DOHH2 (cell line): ENCODE results near the gene TNFAIP1.

Experiments
- H3F3A ChIP-seq: fragments of 200-600 bp; sonication (generic), shearing (Covaris generic); 2 replicates; pipeline ENCODE4 v1.6.0; 2016; ENCODE audit warnings: antibody characterized with exemption, mild to moderate bottlenecking; ENCODE audit not compliant: control insufficient read depth, insufficient read depth
- H3K27ac ChIP-seq: fragments of 200-600 bp; sonication (generic); 2 replicates; pipeline ENCODE4 v1.5.1; 2014; ENCODE audit warnings: low read depth, mild to moderate bottlenecking, low read length, moderate library complexity
- H3K27me3 ChIP-seq: fragments of 200-600 bp; sonication (generic); 2 replicates; pipeline ENCODE4 v1.6.1; 2014; ENCODE audit warnings: mild to moderate bottlenecking, low read length, mixed read lengths; ENCODE audit not compliant: control insufficient read depth
- H3K36me3 ChIP-seq: fragments of 200-600 bp; sonication (generic); 2 replicates; pipeline ENCODE4 v1.6.1; 2014; ENCODE audit warnings: mild to moderate bottlenecking, low read length, moderate library complexity, mixed read lengths; ENCODE audit not compliant: control insufficient read depth
- H3K4me1 ChIP-seq: fragments of 200-600 bp; sonication (generic); 2 replicates; pipeline ENCODE4 v1.6.1; 2014; ENCODE audit warnings: mild to moderate bottlenecking, low read length, mixed read lengths; ENCODE audit not compliant: control insufficient read depth
- H3K4me2 ChIP-seq: fragments of 200-600 bp; sonication (generic); 2 replicates; pipeline ENCODE4 v1.6.0; 2014; ENCODE audit warnings: mild to moderate bottlenecking, low read length, moderate library complexity
- H3K4me3 ChIP-seq: fragments of 200-600 bp; sonication (generic); 2 replicates; pipeline ENCODE4 v1.5.1; 2014; ENCODE audit warnings: mild to moderate bottlenecking, low read length, mixed read lengths
- H3K79me2 ChIP-seq: fragments of 200-600 bp; sonication (generic); 2 replicates; pipeline ENCODE4 v1.6.1; 2014; ENCODE audit warnings: mild to moderate bottlenecking, low read length, mixed read lengths; ENCODE audit not compliant: control insufficient read depth
- H3K9me2 ChIP-seq: fragments of 200-600 bp; sonication (generic); replicated peaks from 2 replicates; pipeline ENCODE4 v1.6.1; 2014; ENCODE audit warnings: mild to moderate bottlenecking, low read length, mixed read lengths; ENCODE audit not compliant: control insufficient read depth
- H3K9me3 ChIP-seq: fragments of 200-600 bp; sonication (generic); 2 replicates; pipeline ENCODE4 v1.6.1; 2014; ENCODE audit warnings: antibody characterized with exemption, low read length, mixed read lengths; ENCODE audit not compliant: control insufficient read depth, insufficient read depth
- H4K20me1 ChIP-seq: fragments of 200-600 bp; sonication (generic); 2 replicates; pipeline ENCODE4 v1.6.0; 2014; ENCODE audit warnings: low read depth, mild to moderate bottlenecking, antibody characterized with exemption, low read length, moderate library complexity; ENCODE audit not compliant: control insufficient read depth, insufficient read depth
- CTCF ChIP-seq: fragments of 200-600 bp; sonication (generic); IDR thresholded peaks from one replicate; pipeline ENCODE4 v1.5.1; 2014; ENCODE audit warnings: antibody characterized with exemption, mild to moderate bottlenecking, low read depth, low read length; ENCODE audit not compliant: poor library complexity, severe bottlenecking
- EZH2phosphoT487 ChIP-seq: fragments of 200-600 bp; sonication (generic); IDR thresholded peaks from 2 replicates; pipeline ENCODE4 v1.6.1; 2017; ENCODE audit warnings: borderline replicate concordance, mild to moderate bottlenecking, antibody characterized with exemption, low read length, moderate library complexity, mixed read lengths

The TNFAIP1 gene

GRCh38 chr17:28369684-28370034 is 34.1 kb downstream of the TNFAIP1 start:
- Histone ChIP-seq H3K27ac (no peak overlapping the region), H3K27me3 (no peaks in the 10 kb centered on the region), H3K4me1 (peaks cover 19% of the 10 kb centered on the region), H3K4me2 (no peak overlapping the region), H3K36me3 (no peaks in the 10 kb centered on the region), H3K79me2 (peaks cover 15% of the 10 kb centered on the region), H3K9me2 (no peaks in the 10 kb centered on the region), H3K4me3 (no peak overlapping the region), H3K9me3 (no peaks in the 10 kb centered on the region), H4K20me1 (no peaks in the 10 kb centered on the region), H3F3A (peaks cover 9% of the 10 kb centered on the region)
- TF ChIP-seq EZH2phosphoT487 (no peak), CTCF (no peak)

DNA sequence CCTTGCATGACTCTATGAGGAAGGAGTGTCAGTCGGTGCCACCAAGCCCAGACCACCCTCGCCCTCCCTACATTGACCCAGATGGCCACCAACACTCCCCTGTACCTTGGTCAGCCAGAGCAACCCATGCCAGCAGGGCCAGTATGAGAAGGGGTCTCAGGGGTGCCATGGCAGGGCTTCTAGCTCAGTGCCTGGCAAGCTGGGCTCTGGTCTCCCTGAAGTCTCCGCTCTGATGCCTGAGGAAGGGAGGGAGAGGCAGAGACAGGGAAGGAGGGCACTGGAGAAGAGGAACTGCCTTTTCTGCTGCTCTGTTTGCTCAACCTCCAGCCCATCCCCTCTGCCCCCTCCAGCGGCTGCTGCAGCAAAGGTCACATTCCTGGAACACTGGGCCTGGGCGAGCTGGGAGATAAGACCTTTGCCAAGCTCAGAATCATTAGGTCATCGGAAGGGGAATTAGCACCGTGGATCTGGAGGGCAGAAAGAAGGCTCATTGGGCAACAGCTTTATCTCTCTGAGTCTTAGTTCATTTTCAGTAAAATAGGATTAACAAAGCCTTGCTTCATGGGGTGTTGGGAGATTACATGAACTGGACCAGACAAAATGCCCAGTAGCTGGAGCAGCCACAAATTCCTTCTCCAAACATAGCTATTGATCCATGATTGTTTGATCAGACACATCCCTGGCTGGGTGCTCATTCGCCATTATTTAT is 34.6 kb downstream of the TNFAIP1 start, which contains the start of gene VTN:
Gene VTN, minus strand, starts transcription at position 273 of the 709 bp plus-strand sequence. Its CDS starts 104 bp downstream, at position 169.
- Histone ChIP-seq H3K79me2 (peaks cover 15% of the 10 kb centered on the region), H3K27me3 (no peaks in the 10 kb centered on the region), H3K27ac (no peak within 1 kb of the TSS), H3K4me2 (peak within 1 kb of the TSS; percentile 75), H4K20me1 (no peaks in the 10 kb centered on the region), H3K9me3 (no peaks in the 10 kb centered on the region), H3F3A (peaks cover 9% of the 10 kb centered on the region), H3K4me1 (peaks cover 19% of the 10 kb centered on the region), H3K9me2 (no peaks in the 10 kb centered on the region), H3K4me3 (peak within 1 kb of the TSS; percentile 92), H3K36me3 (no peaks in the 10 kb centered on the region)
- TF ChIP-seq EZH2phosphoT487 (no peak), CTCF (no peak)

GRCh38 chr17:28370744-28371103 is 35.2 kb downstream of the TNFAIP1 start:
- Histone ChIP-seq H4K20me1 (no peaks in the 10 kb centered on the region), H3K27me3 (no peaks in the 10 kb centered on the region), H3K4me1 (peaks cover 19% of the 10 kb centered on the region), H3K9me3 (no peaks in the 10 kb centered on the region), H3K4me3 (peak overlapping the region; percentile 92), H3K79me2 (peaks cover 15% of the 10 kb centered on the region), H3K27ac (no peak overlapping the region), H3K4me2 (peak overlapping the region; percentile 75), H3K36me3 (no peaks in the 10 kb centered on the region), H3K9me2 (no peaks in the 10 kb centered on the region), H3F3A (peaks cover 9% of the 10 kb centered on the region)
- TF ChIP-seq EZH2phosphoT487, result no peak
- no peak for TF ChIP-seq CTCF
